HG03432 (cell line): ENCODE data around the gene PANK4.
"Not testable (repeated sequence)": the region's sequence is repeated elsewhere in the genome, so short reads cannot be mapped to it uniquely, and the experiment has no call there.

Experiments used
- ATAC-seq: cut with Tn5 transposase; IDR thresholded peaks from one replicate; pipeline ENCODE4 v1.9.1; 2021; ENCODE audit warnings: mild to moderate bottlenecking, moderate library complexity; ENCODE audit not compliant: unreplicated experiment

Gene PANK4

GRCh38 chr1:2559509-2560298 is 33.3 kb upstream of the PANK4 start:
- ATAC-seq, result no peak

DNA sequence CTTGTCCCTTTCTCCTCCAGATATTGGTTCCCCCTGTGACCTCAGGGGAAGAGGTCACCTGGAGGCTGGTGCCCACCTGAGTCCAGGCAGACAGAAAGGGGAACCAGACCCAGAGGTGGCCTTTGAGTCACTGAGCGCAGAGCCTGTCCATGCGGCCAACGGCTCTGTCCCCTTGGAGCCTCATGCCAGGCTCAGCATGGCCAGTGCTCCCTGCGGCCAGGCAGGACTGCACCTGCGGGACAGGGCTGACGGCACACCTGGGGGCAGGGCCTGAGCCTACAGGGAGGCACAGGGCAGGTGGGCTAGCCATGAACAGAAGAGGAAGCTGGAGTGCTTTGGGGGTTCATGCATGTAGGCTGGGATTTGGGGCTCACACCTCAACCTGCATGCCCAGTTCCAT is 32.5 kb upstream of the PANK4 start:
- ATAC-seq, result no peak

GRCh38 chr1:2558420-2558819 is 32.0 kb upstream of the PANK4 start:
- no peak for ATAC-seq

- no peak for ATAC-seq
These were observed 31.3 kb upstream of the PANK4 start for GRCh38 chr1:2557482-2558400.

- ATAC-seq, result no peak
These were observed 30.5 kb upstream of the PANK4 start for GRCh38 chr1:2556678-2557481.

- peak; percentile 26 for ATAC-seq
These were observed 29.9 kb upstream of the PANK4 start, which contains the start of gene TNFRSF14 for GRCh38 chr1:2556277-2556677. TSS of gene TNFRSF14 (plus strand) at chr1:2556371. CDS start at chr1:2556665, 294 bp downstream.

GRCh38 chr1:2555634-2556276 is 29.4 kb upstream of the PANK4 start:
- peak; percentile 35 for ATAC-seq

DNA sequence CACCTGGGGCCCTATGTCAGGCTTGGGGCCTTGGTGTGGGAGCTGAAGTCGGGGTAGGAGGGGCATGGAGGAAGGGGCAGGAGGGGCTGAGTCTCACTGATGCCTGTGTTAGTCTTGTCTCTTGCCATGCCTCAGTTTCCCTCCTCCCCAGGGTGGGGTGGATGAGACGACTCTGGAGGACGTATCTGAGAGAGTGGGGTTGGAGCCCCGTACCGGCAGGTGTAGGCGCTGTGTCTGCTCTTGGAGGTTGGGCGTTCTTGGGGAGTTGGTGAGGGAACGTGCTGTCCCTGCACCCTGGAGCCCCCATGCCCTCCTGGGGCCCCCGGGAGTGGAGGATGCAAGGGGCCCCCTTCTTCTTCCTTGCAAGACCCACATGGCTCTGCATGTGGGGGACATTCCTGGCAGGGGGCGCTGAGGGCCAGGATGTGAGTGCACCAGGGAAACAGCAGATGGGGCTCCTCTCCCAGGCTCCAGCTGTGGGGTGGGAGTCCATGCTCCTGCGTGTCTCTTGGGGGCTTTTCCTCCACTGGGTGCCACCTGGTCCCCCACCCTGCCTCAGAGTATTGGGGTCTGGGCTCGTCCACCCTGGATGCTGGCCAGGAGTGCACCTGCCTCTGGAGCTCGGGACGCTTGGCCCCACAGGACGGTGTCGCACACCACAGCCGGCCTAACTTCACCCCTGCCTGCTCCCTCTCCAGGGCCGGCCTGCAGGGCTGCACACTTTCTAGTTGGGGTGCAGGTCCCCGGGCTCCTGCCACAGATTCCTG is 28.4 kb upstream of the PANK4 start:
- no peak for ATAC-seq

DNA sequence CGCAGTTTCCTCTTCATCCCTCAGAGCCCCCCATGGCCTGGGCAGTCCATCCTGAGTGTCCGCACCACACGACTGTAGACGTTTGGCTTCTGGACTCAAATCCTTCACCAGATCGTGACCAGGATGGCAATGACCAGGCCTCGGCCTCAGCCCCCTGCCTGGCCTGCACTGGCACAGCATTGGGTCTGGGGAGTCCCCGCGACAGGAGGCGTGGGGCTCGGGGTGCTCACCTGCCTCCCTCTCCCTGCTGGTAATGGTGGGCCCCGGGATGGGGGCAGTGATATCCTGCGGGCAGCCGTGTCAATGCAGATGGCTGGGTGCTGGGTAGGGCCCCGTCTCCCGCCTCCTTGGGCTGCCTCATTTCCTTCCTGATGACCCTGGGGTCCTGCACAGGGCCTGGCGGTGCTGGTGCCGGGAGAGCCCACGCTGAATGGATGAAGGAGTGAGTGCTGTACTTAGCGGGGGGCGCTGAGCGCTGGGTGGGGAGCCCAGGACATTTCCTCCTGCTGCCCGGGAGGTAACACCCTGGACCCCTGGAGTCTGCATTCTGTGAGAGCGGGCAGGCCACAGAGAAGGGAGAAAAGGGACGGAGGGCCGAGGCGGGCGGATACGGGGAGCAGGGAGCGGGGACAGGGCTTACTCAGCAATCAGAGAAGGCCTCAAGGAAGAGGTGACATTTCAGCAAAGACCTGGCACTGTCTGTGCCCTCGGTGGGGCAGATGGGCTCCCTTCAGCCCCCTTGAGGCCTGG is 27.6 kb upstream of the PANK4 start:
- no peak for ATAC-seq

DNA sequence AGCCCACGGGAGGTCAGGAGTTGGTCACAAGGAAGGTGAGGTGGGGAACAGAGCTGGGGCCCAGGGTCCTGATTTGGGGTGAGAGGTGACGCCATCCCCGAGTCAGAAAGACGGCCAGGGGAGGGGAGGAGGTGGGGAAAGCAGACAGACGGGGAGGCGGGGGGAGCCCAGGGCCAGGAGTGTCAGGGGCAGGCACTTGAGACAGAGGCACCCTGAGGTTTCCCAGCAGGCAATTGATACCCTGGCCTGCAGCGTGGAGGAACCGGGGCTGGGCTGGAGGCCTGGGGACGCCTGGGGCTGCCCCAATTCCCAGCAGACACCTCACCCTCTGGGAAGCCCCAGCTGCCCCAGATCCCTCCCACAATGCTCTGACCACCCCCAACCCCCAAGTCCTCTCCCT is 26.7 kb upstream of the PANK4 start:
- not testable (repeated sequence) for ATAC-seq

DNA sequence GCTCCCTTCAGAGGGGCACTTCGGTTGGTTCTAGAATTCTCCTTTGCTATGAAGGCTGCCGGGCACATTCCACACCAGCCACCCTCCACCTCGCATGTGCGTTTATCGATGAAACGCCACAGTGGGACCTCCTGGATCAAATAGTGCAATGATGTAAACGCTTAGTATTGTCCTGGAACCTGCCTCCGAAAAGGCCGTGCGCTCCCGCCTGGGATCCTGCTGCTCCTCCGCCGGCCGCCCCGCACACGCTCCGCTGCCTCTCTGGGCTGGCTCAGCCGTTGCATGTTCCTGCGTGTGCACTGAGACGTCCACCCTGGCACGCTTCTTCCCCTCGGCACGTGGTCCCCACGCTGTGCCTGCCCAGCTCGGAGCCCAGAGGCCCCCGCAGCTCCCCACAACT is 25.8 kb upstream of the PANK4 start:
- ATAC-seq, result no peak

GRCh38 chr1:2551544-2551943 is 25.1 kb upstream of the PANK4 start:
- not testable (repeated sequence) for ATAC-seq

GRCh38 chr1:2550309-2550861 is 24.0 kb upstream of the PANK4 start:
- ATAC-seq, result not testable (repeated sequence)

- not testable (repeated sequence) for ATAC-seq
These were observed 23.1 kb upstream of the PANK4 start for GRCh38 chr1:2549367-2550029.

DNA sequence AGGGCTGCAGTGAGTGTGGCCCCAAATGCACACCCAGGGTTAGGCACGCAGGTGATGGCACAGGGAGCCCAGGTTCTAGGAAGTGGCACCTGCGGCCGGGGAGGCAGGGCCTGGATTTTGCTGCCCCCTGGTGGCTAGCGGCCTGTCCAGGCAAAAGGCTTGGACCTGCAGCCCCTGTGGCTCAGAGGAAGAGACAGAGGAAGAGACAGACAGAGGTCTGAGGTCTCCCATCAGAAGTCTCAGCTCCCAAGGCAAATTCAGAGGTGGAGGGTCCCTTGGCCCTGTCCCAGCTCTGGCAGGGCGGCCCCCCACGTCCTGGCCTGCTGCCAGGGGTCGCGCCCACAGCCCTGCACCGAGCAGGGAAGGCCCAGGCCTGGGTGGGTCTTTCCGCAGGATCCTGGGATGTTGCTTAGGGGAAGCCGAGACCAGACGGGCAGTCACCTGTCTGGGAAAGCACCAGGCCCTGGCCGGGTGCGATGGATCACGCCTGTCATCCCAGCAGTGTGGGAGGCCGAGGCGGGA is 21.7 kb upstream of the PANK4 start:
- peak; percentile 16 for ATAC-seq

GRCh38 chr1:2547210-2548067 is 21.0 kb upstream of the PANK4 start:
- peak; percentile 2 for ATAC-seq
